Inflammatory macrophage treated with lipopolysaccharide for 4 hours (primary cell): Measurements from ENCODE around the gene GPX6.
"Not testable (repeated sequence)": the region's sequence is repeated elsewhere in the genome, so short reads cannot be mapped to it uniquely, and the experiment has no call there.

Experiments
- DNase-seq: peaks from one replicate; pipeline ENCODE4 v3.0.0-alpha.2; 2020

GPX6 gene

GRCh38 chr6:28523241-28523622 is 7.6 kb upstream of the GPX6 start:
- DNase-seq = no peak

GRCh38 chr6:28522594-28523240 is 7.1 kb upstream of the GPX6 start:
- no peak for DNase-seq

GRCh38 chr6:28517964-28518363 is 2.4 kb upstream of the GPX6 start:
- DNase-seq = no peak

- not testable (repeated sequence) for DNase-seq
Observed at GRCh38 chr6:28512387-28512786, 3.2 kb downstream of the GPX6 start.

- DNase-seq = no peak
Observed at GRCh38 chr6:28511628-28512300, 3.8 kb downstream of the GPX6 start.

GRCh38 chr6:28506807-28507475 is 8.7 kb downstream of the GPX6 start:
- no peak for DNase-seq

GRCh38 chr6:28505733-28506132 is 9.9 kb downstream of the GPX6 start:
- DNase-seq = no peak

GRCh38 chr6:28502709-28503305 is 12.8 kb downstream of the GPX6 start:
- DNase-seq = not testable (repeated sequence)

GRCh38 chr6:28502136-28502535 is 13.5 kb downstream of the GPX6 start:
- DNase-seq = not testable (repeated sequence)

GRCh38 chr6:28501259-28501658 is 14.3 kb downstream of the GPX6 start:
- DNase-seq = no peak

- DNase-seq = no peak
Observed at GRCh38 chr6:28497893-28498292, 17.7 kb downstream of the GPX6 start.

- no peak for DNase-seq
Observed at GRCh38 chr6:28497306-28497705, 18.3 kb downstream of the GPX6 start.

GRCh38 chr6:28496099-28496779 is 19.4 kb downstream of the GPX6 start:
- DNase-seq = no peak

- DNase-seq = no peak
Observed at GRCh38 chr6:28491984-28492317, 23.6 kb downstream of the GPX6 start.

GRCh38 chr6:28490205-28490890 is 25.2 kb downstream of the GPX6 start:
- no peak for DNase-seq

- no peak for DNase-seq
Observed at GRCh38 chr6:28489366-28490204, 26.0 kb downstream of the GPX6 start.

- DNase-seq = peak; percentile 17
Observed at GRCh38 chr6:28488916-28489365, 26.7 kb downstream of the GPX6 start.

GRCh38 chr6:28486988-28487742 is 28.4 kb downstream of the GPX6 start:
- no peak for DNase-seq

- DNase-seq = no peak
Observed at GRCh38 chr6:28486533-28486932, 29.1 kb downstream of the GPX6 start.

GRCh38 chr6:28485482-28485881 is 30.1 kb downstream of the GPX6 start:
- no peak for DNase-seq
